IMR-90 (cell line): Measurements from ENCODE around the gene RING1. TPM values are rescaled to one million over a fixed set of nuclear protein-coding genes. Genes with fewer than 3 reads are reported as not detected.

Experiments
- ATAC-seq: fragments of 200-7000 bp; cut with Tn5 transposase; 2 replicates; pipeline ENCODE4 v1.9.1; 2020; ENCODE audit warnings: low read depth, mild to moderate bottlenecking, moderate library complexity
- BruUV-seq: library from RNA; stranded (reverse); fragments of 400-500 nt; replicated peaks from 2 replicates; lab custom pipeline; 2021; lab: Mats Ljungman, UMichigan
- CTCF ChIA-PET: fragments of 300-600 bp; formaldehyde crosslinking; extraction: SDS; loops from one replicate; lab custom pipeline; 2021; ENCODE audit warnings: antibody characterized with exemption; lab: Yijun Ruan, JAX
- POLR2A ChIA-PET: fragments of 300-600 bp; sonication (Branson Sonifier 250); formaldehyde crosslinking; loops from one replicate; lab custom pipeline; 2022; ENCODE audit warnings: antibody characterized with exemption; ENCODE audit not compliant: unreplicated experiment; lab: Charles Lee
- DNase-seq: peaks from one replicate; pipeline ENCODE4 v3.0.0; 2013
- H2AFZ ChIP-seq: replicated peaks from 2 replicates; pipeline ENCODE3; 2013; ENCODE audit warnings: low read length, mild to moderate bottlenecking; ENCODE audit not compliant: poor library complexity
- H2AK5ac ChIP-seq: 2 replicates; pipeline ENCODE4 v1.6.1; 2013; ENCODE audit warnings: low read depth, low read length, inconsistent platforms
- H2AK9ac ChIP-seq: replicated peaks from 2 replicates; pipeline ENCODE3; 2013; ENCODE audit warnings: mild to moderate bottlenecking, low read depth, low read length, moderate library complexity; ENCODE audit not compliant: poor library complexity
- H2BK120ac ChIP-seq: 2 replicates; pipeline ENCODE4 v1.6.1; 2013; ENCODE audit warnings: low read depth, low read length, inconsistent platforms
- H2BK15ac ChIP-seq: 3 replicates; pipeline ENCODE4 v1.6.1; 2013; ENCODE audit warnings: low read depth, low read length, inconsistent platforms
- H2BK20ac ChIP-seq: 2 replicates; pipeline ENCODE4 v1.6.1; 2013; ENCODE audit warnings: low read depth, mild to moderate bottlenecking, inconsistent platforms, low read length, moderate library complexity
- H2BK5ac ChIP-seq: 2 replicates; pipeline ENCODE4 v1.6.1; 2013; ENCODE audit warnings: mild to moderate bottlenecking, low read depth, low read length, inconsistent platforms; ENCODE audit not compliant: poor library complexity, severe bottlenecking
- H3K14ac ChIP-seq: replicated peaks from 2 replicates; pipeline ENCODE4 v1.6.1; 2013; ENCODE audit warnings: low read depth, low read length, inconsistent platforms
- H3K18ac ChIP-seq: 2 replicates; pipeline ENCODE4 v1.6.1; 2013; ENCODE audit warnings: low read depth, low read length, control low read depth
- H3K23ac ChIP-seq: 2 replicates; pipeline ENCODE4 v1.6.1; 2013; ENCODE audit warnings: low read depth, low read length, inconsistent platforms
- H3K27ac ChIP-seq: 2 replicates; pipeline ENCODE4 v1.5.1; 2013; ENCODE audit warnings: mild to moderate bottlenecking, control low read depth, low read length; ENCODE audit not compliant: insufficient read depth
- H3K27me3 ChIP-seq: 2 replicates; pipeline ENCODE4 v1.6.1; 2013; ENCODE audit warnings: low read length; ENCODE audit not compliant: control insufficient read depth, insufficient read depth
- H3K36me3 ChIP-seq: 2 replicates; pipeline ENCODE4 v1.6.1; 2013; ENCODE audit warnings: low read length, mixed read lengths; ENCODE audit not compliant: control insufficient read depth, insufficient read depth
- H3K4ac ChIP-seq: 2 replicates; pipeline ENCODE4 v1.6.1; 2013; ENCODE audit warnings: low read depth, low read length, inconsistent platforms
- H3K4me1 ChIP-seq: 2 replicates; pipeline ENCODE4 v1.6.1; 2013; ENCODE audit warnings: low read length, mixed read lengths; ENCODE audit not compliant: control insufficient read depth, insufficient read depth
- H3K4me2 ChIP-seq: 2 replicates; pipeline ENCODE4 v1.6.1; 2013; ENCODE audit warnings: low read depth, mild to moderate bottlenecking, control low read depth, low read length, moderate library complexity
- H3K4me3 ChIP-seq: 2 replicates; pipeline ENCODE4 v1.5.1; 2013; ENCODE audit warnings: low read depth, mild to moderate bottlenecking, control low read depth, low read length, moderate library complexity; ENCODE audit not compliant: insufficient read depth
- H3K56ac ChIP-seq: 2 replicates; pipeline ENCODE4 v1.6.1; 2013; ENCODE audit warnings: low read length, inconsistent platforms; ENCODE audit not compliant: insufficient read depth; ENCODE audit errors: extremely low read depth
- H3K79me1 ChIP-seq, 2 experiments: 2 replicates each; pipeline ENCODE4 v1.6.1; 2013; ENCODE audit warnings: low read length in 2 of 2, inconsistent platforms in 1 of 2, low read depth in 1 of 2
- H3K9ac ChIP-seq: 2 replicates; pipeline ENCODE4 v1.6.1; 2013; ENCODE audit warnings: low read depth, low read length, control low read depth
- H3K9me1 ChIP-seq: 2 replicates; pipeline ENCODE4 v1.6.1; 2013; ENCODE audit warnings: low read length, inconsistent platforms; ENCODE audit not compliant: insufficient read depth
- H3K9me3 ChIP-seq: 2 replicates; pipeline ENCODE4 v1.6.1; 2013; ENCODE audit warnings: low read length; ENCODE audit not compliant: control insufficient read depth, insufficient read depth
- H4K20me1 ChIP-seq: 2 replicates; pipeline ENCODE4 v1.6.1; 2013; ENCODE audit warnings: low read length, inconsistent platforms; ENCODE audit not compliant: insufficient read depth
- H4K5ac ChIP-seq: 2 replicates; pipeline ENCODE4 v1.6.1; 2013; ENCODE audit warnings: mild to moderate bottlenecking, low read depth, low read length, control low read depth
- H4K8ac ChIP-seq, 2 experiments: 2 replicates each; pipeline ENCODE4 v1.6.1; 2013; ENCODE audit warnings: low read depth in 2 of 2, low read length in 2 of 2, control low read depth in 1 of 2, inconsistent platforms in 1 of 2
- H4K91ac ChIP-seq: 2 replicates; pipeline ENCODE4 v1.6.1; 2013; ENCODE audit warnings: low read depth, low read length, inconsistent platforms; ENCODE audit not compliant: insufficient read depth
- CEBPB ChIP-seq: IDR thresholded peaks from 2 replicates; pipeline ENCODE4 v1.6.1; 2012; ENCODE audit warnings: low read depth, low read length, improper control_type of control experiment
- CHD1 ChIP-seq: IDR thresholded peaks from 2 replicates; pipeline ENCODE4 v1.6.1; 2012; ENCODE audit warnings: low read depth, low read length, improper control_type of control experiment
- POLR2A ChIP-seq: IDR thresholded peaks from 2 replicates; pipeline ENCODE4 v1.6.1; 2012; ENCODE audit warnings: mild to moderate bottlenecking, low read depth, low read length
- WGBS, 2 experiments: methylation state at CpG; one replicate each; pipeline versions ENCODE4 v1.1.5 to v1.1.7; 2013; ENCODE audit warnings: missing lambda C conversion rate in 2 of 2; ENCODE audit not compliant: insufficient read length in 1 of 2; ENCODE audit errors: extremely low coverage in 2 of 2; 5-methylcytosine and 5-hydroxymethylcytosine counted together
- dilution Hi-C: fragments of 300-500 bp; cut with HindIII; formaldehyde crosslinking; loops from one replicate; pipeline ENCODE4 v1.14.3; 2018; ENCODE audit warnings: low sequenced_read_pairs; ENCODE audit not compliant: unreplicated experiment
- in situ Hi-C: fragments of 300-500 bp; cut with MboI; formaldehyde crosslinking; loops from 3 replicates; pipeline ENCODE4 v1.14.3; 2019; ENCODE audit warnings: low sequenced_read_pairs, inconsistent platforms, mixed read lengths
- intact Hi-C: fragments of 100-400 bp; cut with micrococcal nuclease; formaldehyde crosslinking; loops from 2 replicates; pipeline ENCODE4 v1.10.0; 2022
- polyA plus RNA-seq, 3 experiments: library from polyadenylated mRNA; depleted of rRNA; stranded (reverse); fragments of >200 nt; gene quantifications; 2 replicates each; pipeline ENCODE4 v1.2.3, GENCODE V29; 2012; ENCODE audit warnings: low replicate concordance in 1 of 3
- total RNA-seq: library from RNA; depleted of rRNA; stranded (reverse); fragments of >200 nt; gene quantifications from 2 replicates; pipeline ENCODE4 v1.2.3, GENCODE V29; 2012

Gene RING1
- total and polyA plus RNA-seq, 2 of the 4 experiments (the other 2 are of a cell fraction) = 14.9 to 40.8 TPM

GRCh38 chr6:33213166-33213988 is 5.1 kb downstream of the RING1 start:
- DNase-seq = no peak
- no peak overlapping the region for H2BK15ac ChIP-seq
- peak overlapping the region; percentile 78 for H3K14ac ChIP-seq
- in situ Hi-C loops (no loop called here), dilution Hi-C loops (no loop called here), intact Hi-C loops (no loop called here)
- H3K4me3 ChIP-seq = peak overlapping the region; percentile 59
- peak overlapping the region; percentile 94 for H3K4me2 ChIP-seq
- peak overlapping the region; percentile 67 for H3K4ac ChIP-seq
- peaks cover 7 to 19% of the 10 kb centered on the region in 2 experiments for H3K79me1 ChIP-seq
- TF ChIP-seq CHD1 = no peak
- TF ChIP-seq POLR2A = 0 out of 2 replicates have a peak, but pooled peaks have one; percentile 10
- TF ChIP-seq CEBPB = no peak
- H2BK5ac ChIP-seq = no peak overlapping the region
- peaks cover 18% of the 10 kb centered on the region for H3K27me3 ChIP-seq
- H3K9me1 ChIP-seq = no peaks in the 10 kb centered on the region
- peak overlapping the region; percentile 82 for H3K23ac ChIP-seq
- peaks cover 20% of the 10 kb centered on the region for H3K36me3 ChIP-seq
- ChIA-PET CTCF (interaction anchor here (0.6 kb wide), 1 partner anchor 183 kb away, joined by 3 read pairs; no protein-coding TSS in a partner anchor), POLR2A (interaction anchor here (0.6 kb wide), 1 partner anchor 105 kb away, joined by 7 read pairs; no protein-coding TSS in a partner anchor)
- H2AK5ac ChIP-seq = no peak overlapping the region; the same call in 1 of the 2 replicates
- H2AK9ac ChIP-seq = peak overlapping the region; percentile 89
- no peaks in the 10 kb centered on the region for H4K20me1 ChIP-seq
- no peaks in the 10 kb centered on the region for H3K9me3 ChIP-seq
- peaks cover 2% of the 10 kb centered on the region; the same call in 1 of the 2 replicates for H3K4me1 ChIP-seq
- no peak overlapping the region for H2BK20ac ChIP-seq
- WGBS, 2 experiments = 3% methylated on average over 12 of the region's 43 CpGs; no CpG with 5 or more reads in 1 of the 2 experiments
- peak overlapping the region; percentile 72 for H3K9ac ChIP-seq
- H3K27ac ChIP-seq = peak overlapping the region; percentile 10; the same call in 1 of the 2 replicates
- peak; percentile 69 for ATAC-seq
- no peak overlapping the region for H3K56ac ChIP-seq
- H3K18ac ChIP-seq = peak overlapping the region; percentile 46
- H2BK120ac ChIP-seq = peak overlapping the region; percentile 33; the same call in 1 of the 2 replicates
- peak overlapping the region; percentile 70 to 85 for H4K8ac ChIP-seq
- peak overlapping the region; percentile 72 for H4K5ac ChIP-seq
- peak overlapping the region; percentile 53 for H4K91ac ChIP-seq
- peak overlapping the region; percentile 92 for H2AFZ ChIP-seq
- no TSS peak for BruUV-seq
